Fibroblast of lung (primary cell): ENCODE measurements around the gene USP37. TPM values are rescaled to one million over a fixed set of nuclear protein-coding genes. Genes with fewer than 3 reads are reported as not detected.

Experiments
- DNase-seq, 2 donors: peaks; one replicate each; pipeline versions ENCODE4 v3.0.0 to v3.0.0-alpha.2; 2010; ENCODE audit warnings: low read depth in 2 of 2
- H2AFZ ChIP-seq: 2 replicates; pipeline ENCODE4 v1.5.1; 2012; ENCODE audit warnings: low read length, control low read depth, inconsistent platforms
- H3K27ac ChIP-seq: 2 replicates; pipeline ENCODE4 v1.5.1; 2011; ENCODE audit warnings: low read length, control low read depth; ENCODE audit not compliant: insufficient read depth
- H3K27me3 ChIP-seq: 2 replicates; pipeline ENCODE4 v1.5.1; 2011; ENCODE audit warnings: mild to moderate bottlenecking, low read length; ENCODE audit not compliant: control insufficient read depth, insufficient read depth
- H3K36me3 ChIP-seq: 2 replicates; pipeline ENCODE4 v1.5.1; 2011; ENCODE audit warnings: low read length; ENCODE audit not compliant: control insufficient read depth, insufficient read depth
- H3K4me1 ChIP-seq: 2 replicates; pipeline ENCODE4 v1.5.1; 2011; ENCODE audit warnings: low read length; ENCODE audit not compliant: control insufficient read depth, insufficient read depth; ENCODE audit errors: extremely low read depth
- H3K4me2 ChIP-seq: 2 replicates; pipeline ENCODE4 v1.5.1; 2011; ENCODE audit warnings: low read length, control low read depth; ENCODE audit not compliant: insufficient read depth; ENCODE audit errors: extremely low read depth
- H3K4me3 ChIP-seq, 4 experiments: fragments of 200-600 bp in 1 of 4; sonication (generic) in 1 of 4; replicated peaks in 1 of 4; 2 replicates each; pipeline ENCODE4 v1.5.1; 2011 to 2016; ENCODE audit warnings: low read length in 4 of 4, low read depth in 3 of 4, mild to moderate bottlenecking in 3 of 4, control low read depth in 2 of 4, inconsistent platforms in 1 of 4, mixed read lengths in 1 of 4; ENCODE audit not compliant: insufficient read depth in 1 of 4; ENCODE audit errors: control extremely low read depth in 1 of 4
- H3K79me2 ChIP-seq: 2 replicates; pipeline ENCODE4 v1.5.1; 2012; ENCODE audit warnings: mild to moderate bottlenecking, low read length, inconsistent platforms; ENCODE audit not compliant: control insufficient read depth, insufficient read depth
- H3K9ac ChIP-seq: 2 replicates; pipeline ENCODE4 v1.5.1; 2011; ENCODE audit warnings: mild to moderate bottlenecking, low read length, control low read depth; ENCODE audit not compliant: insufficient read depth
- H3K9me3 ChIP-seq: 2 replicates; pipeline ENCODE4 v1.5.1; 2012; ENCODE audit warnings: low read depth, low read length; ENCODE audit not compliant: control insufficient read depth, insufficient read depth
- H4K20me1 ChIP-seq: 2 replicates; pipeline ENCODE4 v1.5.1; 2011; ENCODE audit warnings: low read length; ENCODE audit not compliant: control insufficient read depth, insufficient read depth; ENCODE audit errors: extremely low read depth
- EZH2 ChIP-seq: IDR thresholded peaks from 2 replicates; pipeline ENCODE4 v1.5.1; 2012; ENCODE audit warnings: low read length, control low read depth, mild to moderate bottlenecking; ENCODE audit errors: missing control alignments
- polyA plus RNA-seq, 2 donors: library from polyadenylated mRNA; depleted of rRNA in 1 of 2; stranded (reverse) in 1 of 2; unstranded in 1 of 2; fragments of >200 nt; gene quantifications; 2 replicates each; pipeline ENCODE4 v1.2.1, GENCODE V29; 2011 to 2012; ENCODE audit warnings: missing spikeins in 1 of 2
- total RNA-seq: library from RNA; depleted of rRNA; stranded (reverse); fragments of >200 nt; gene quantifications from 2 replicates; pipeline ENCODE4 v1.2.1, GENCODE V29; 2014
- TF ChIP-seq, protein P1 (sequence below), 2 donors: IDR thresholded peaks in 1 of 2; conservative IDR thresholded peaks in 1 of 2; 1 replicate in 1 of 2; 2 replicates in 1 of 2; pipeline ENCODE4 v1.5.1; 2011 to 2012; ENCODE audit warnings: low read length in 2 of 2, control low read depth in 1 of 2, inconsistent platforms in 1 of 2, low read depth in 1 of 2, mild to moderate bottlenecking in 1 of 2

The USP37 gene
- total and polyA plus RNA-seq, 2 donors (not counting 1 experiment from before 2014, with no cell fraction given), result 4.6 to 8.3 TPM

DNA sequence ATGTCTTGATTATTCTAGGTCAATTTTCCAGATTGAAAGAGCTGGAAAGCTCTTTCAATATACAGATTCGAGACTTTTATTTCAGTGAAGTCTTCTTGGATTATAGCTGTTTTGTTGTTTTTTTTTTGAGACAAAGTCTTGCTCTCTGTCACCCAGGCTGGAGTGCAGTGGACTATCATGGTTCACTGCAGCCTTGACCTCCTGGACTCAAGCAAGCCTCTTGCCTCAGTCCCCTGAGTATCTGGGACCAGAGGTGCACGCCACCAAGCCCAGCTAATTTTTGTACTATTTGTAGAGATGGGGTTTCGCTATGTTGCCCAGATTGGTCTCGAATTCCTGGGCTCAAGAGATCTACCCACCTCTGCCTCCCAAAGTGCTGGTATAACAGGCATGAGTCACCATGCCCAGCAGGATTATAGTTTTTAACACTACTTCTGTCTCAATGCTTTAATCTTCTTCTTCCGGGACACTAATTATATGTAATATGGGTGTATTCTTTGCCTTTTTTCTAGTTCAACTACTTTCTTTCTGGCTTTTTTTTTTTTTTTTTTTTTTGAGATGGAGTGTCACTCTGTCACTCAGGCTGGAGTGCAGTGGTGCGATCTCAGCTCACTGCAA is 62.3 kb downstream of the USP37 start:
- H3K4me1 ChIP-seq, result no peaks in the 10 kb centered on the region
- H3K36me3 ChIP-seq, result peaks cover 2% of the 10 kb centered on the region
- no peak for DNase-seq
- H3K79me2 ChIP-seq, result no peaks in the 10 kb centered on the region
- H3K4me3 ChIP-seq, result no peak overlapping the region
- TF ChIP-seq EZH2, result no peak
- TF ChIP-seq, protein P1, sequence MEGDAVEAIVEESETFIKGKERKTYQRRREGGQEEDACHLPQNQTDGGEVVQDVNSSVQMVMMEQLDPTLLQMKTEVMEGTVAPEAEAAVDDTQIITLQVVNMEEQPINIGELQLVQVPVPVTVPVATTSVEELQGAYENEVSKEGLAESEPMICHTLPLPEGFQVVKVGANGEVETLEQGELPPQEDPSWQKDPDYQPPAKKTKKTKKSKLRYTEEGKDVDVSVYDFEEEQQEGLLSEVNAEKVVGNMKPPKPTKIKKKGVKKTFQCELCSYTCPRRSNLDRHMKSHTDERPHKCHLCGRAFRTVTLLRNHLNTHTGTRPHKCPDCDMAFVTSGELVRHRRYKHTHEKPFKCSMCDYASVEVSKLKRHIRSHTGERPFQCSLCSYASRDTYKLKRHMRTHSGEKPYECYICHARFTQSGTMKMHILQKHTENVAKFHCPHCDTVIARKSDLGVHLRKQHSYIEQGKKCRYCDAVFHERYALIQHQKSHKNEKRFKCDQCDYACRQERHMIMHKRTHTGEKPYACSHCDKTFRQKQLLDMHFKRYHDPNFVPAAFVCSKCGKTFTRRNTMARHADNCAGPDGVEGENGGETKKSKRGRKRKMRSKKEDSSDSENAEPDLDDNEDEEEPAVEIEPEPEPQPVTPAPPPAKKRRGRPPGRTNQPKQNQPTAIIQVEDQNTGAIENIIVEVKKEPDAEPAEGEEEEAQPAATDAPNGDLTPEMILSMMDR (conservative IDR thresholded peaks at IDR 0.05 in 1 of 2, IDR thresholded peaks at IDR 0.05 in 1 of 2; ENCODE audit: low read depth in 1 of 2, low read length in 2 of 2), result no peak
- no peak overlapping the region for H3K9ac ChIP-seq
- H3K27ac ChIP-seq, result no peak overlapping the region
- no peak overlapping the region for H2AFZ ChIP-seq
- no peak overlapping the region for H3K4me2 ChIP-seq
- H3K9me3 ChIP-seq, result no peaks in the 10 kb centered on the region
- H3K27me3 ChIP-seq, result no peaks in the 10 kb centered on the region
- no peaks in the 10 kb centered on the region for H4K20me1 ChIP-seq

DNA sequence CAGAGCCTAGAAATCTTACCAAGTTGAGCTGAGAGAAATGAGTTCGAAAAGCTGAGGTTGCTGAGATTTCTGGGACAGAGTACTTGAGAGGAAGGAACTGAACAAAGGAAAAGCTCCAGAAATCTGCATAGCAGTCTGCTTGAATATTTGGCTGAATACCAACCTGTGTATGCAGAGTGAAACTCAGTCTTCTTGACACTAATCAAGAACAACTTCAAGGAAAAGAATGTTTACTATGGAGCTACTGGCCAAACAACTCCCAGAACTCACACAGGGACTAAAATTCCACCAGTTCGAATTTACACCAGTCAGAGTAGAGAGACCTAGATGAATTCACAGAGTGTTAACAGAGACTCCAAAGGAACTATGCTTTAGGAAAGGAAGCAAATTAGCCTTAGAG is 66.5 kb downstream of the USP37 start:
- H2AFZ ChIP-seq, result no peak overlapping the region
- no peaks in the 10 kb centered on the region for H3K9me3 ChIP-seq
- H3K27me3 ChIP-seq, result no peaks in the 10 kb centered on the region
- H3K4me2 ChIP-seq, result no peak overlapping the region
- no peak for TF ChIP-seq EZH2
- TF ChIP-seq, protein P1 (conservative IDR thresholded peaks at IDR 0.05 in 1 of 2, IDR thresholded peaks at IDR 0.05 in 1 of 2; ENCODE audit: low read depth in 1 of 2, low read length in 2 of 2), result no peak
- H3K9ac ChIP-seq, result no peak overlapping the region
- H3K4me3 ChIP-seq, result no peak overlapping the region
- H3K27ac ChIP-seq, result no peak overlapping the region
- no peaks in the 10 kb centered on the region for H3K4me1 ChIP-seq
- H4K20me1 ChIP-seq, result no peaks in the 10 kb centered on the region
- H3K36me3 ChIP-seq, result peaks cover 4% of the 10 kb centered on the region
- DNase-seq, result peak; percentile 59 to 73
- no peaks in the 10 kb centered on the region for H3K79me2 ChIP-seq

DNA sequence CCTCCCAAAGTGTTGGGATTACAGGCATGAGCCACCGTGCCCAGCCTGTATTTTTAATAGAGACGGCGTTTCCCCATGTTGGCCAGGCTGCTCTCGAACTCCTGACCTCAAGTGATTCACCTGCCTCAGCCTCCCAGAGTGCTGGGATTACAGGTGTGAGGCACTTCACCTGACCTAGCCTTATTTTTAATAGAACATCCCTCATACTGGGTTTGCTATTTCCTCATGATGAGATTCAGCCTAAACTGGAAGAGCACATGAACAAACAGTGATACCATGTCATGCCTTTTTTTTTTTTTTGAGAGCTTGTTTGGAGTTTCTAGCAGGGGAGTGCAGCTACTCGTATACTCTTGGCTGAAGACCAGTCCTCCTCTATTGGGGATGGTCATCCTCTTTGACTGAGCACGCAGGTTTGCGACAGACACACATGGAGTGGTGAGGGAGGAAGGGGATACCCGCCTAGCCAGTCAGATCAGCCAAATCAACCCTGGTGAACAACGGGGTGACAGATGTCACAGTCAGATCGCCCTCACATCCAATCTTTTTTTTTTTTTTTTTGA is 67.6 kb downstream of the USP37 start:
- no peak for DNase-seq
- no peak overlapping the region for H3K4me2 ChIP-seq
- no peak for TF ChIP-seq EZH2
- TF ChIP-seq, protein P1 (conservative IDR thresholded peaks at IDR 0.05 in 1 of 2, IDR thresholded peaks at IDR 0.05 in 1 of 2; ENCODE audit: low read depth in 1 of 2, low read length in 2 of 2), result no peak
- H3K27me3 ChIP-seq, result no peaks in the 10 kb centered on the region
- H3K36me3 ChIP-seq, result peaks cover 4% of the 10 kb centered on the region
- H3K4me3 ChIP-seq, result no peak overlapping the region
- no peaks in the 10 kb centered on the region for H3K9me3 ChIP-seq
- H4K20me1 ChIP-seq, result no peaks in the 10 kb centered on the region
- H3K9ac ChIP-seq, result no peak overlapping the region
- no peaks in the 10 kb centered on the region for H3K4me1 ChIP-seq
- no peaks in the 10 kb centered on the region for H3K79me2 ChIP-seq
- no peak overlapping the region for H2AFZ ChIP-seq
- no peak overlapping the region for H3K27ac ChIP-seq
